HG02973 (cell line): Measurements from ENCODE around the gene OOEP.
A peak's percentile ranks its signal among the peaks of the same experiment; 100 is the strongest.

ENCODE experiments used
- ATAC-seq: cut with Tn5 transposase; IDR thresholded peaks from one replicate; pipeline ENCODE4 v1.9.1; 2021; ENCODE audit warnings: moderate library complexity; ENCODE audit not compliant: unreplicated experiment

OOEP gene

DNA sequence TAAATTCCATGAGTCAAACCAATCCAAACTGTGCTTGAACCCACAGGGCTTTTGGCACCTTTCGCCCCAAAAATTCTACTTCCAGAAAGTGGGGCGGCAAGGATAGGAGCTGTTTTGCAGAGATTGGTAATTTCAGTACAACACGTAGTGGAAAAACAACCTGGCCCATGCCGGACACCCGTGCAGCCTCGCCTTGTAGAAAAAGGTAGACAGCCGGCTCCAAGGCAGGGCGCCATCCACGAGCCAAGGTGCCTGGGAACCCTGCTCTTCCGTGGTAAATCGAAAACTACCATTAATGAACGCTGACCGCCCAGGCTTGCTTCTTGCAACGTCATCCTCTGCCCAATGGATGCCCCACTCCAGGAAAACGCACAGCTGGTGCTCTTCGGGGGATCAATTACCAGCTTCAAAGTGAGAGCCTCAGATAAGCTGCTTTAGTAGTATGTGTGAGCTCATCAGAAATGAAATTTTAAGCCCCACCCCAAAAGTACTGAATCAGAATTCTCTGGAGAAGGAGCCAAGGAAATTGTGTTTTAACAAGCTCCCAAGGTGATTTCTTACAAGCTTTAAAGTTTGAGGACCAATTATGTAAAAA lies 1.8 kb downstream of the OOEP start:
- no peak for ATAC-seq

DNA sequence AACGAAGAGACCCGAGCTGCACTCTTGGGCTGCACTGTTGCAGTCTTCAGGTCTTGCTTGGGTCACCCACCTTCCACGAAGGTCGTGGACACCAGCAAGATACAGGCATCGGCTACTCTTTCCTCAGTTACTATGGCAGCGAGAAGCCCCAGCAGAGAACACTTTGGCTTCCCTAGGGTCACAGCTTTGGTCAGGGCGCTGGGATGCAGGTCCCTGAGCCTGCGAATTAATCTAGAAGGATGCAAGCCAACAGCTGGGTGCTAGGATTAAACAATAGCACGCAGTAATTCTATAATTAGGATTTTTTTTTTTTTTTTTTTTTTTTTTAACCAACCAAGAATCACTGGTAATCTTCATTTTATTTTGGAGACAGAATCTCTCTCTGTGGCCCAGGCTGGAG lies 5.1 kb downstream of the OOEP start:
- ATAC-seq: no peak

DNA sequence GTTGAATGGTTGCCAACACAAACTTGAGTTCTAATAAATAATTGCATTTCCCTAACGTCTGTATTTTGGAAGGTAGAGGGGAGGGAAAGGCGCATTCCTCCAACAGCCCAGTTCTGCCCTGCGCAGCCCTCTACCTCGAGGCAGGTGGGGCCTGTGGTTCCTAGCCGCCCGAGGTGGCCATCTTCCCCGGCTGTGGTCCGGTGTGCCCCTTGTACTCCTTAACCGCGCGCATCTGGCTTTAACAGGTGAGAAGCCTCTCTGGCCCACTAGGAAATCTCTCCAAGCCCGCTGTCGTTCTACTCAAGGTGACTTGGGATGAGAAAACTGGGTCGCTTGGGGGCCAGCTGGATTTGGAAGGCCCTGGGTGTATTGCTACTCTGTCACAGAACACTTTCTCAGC lies 5.6 kb downstream of the OOEP start:
- no peak for ATAC-seq

- ATAC-seq: no peak
Measured at GRCh38 chr6:73363537-73363875, 6.2 kb downstream of the OOEP start.

DNA sequence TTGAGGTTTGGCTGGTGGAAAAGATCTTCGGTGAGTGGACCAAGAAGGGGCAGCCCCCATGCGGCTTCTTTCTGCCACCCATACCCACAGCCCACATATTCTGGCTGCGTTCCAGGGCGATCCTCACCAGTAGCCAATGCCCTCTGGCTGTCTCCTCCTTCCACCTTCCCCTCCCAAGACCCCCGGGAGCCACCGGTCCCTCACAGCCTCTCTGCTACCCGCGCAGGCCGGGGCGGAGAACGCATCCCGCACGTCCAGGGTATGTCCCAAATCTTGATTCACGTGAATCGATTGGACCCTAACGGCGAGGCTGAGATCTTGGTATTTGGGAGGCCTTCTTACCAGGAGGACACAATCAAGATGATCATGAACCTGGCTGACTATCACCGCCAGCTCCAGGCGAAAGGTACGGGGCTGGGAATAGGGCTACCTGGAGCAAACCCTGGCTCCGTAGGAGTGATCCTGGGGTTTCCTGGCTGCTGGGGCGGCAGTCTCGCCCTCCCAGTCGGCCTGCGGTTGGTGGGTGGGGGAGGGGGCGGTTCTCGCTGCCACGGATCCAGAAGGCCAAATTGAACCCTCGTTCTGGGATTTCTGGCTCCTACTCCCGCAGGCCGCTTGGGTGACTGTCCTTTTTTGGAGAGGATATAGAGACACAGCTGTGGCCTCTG lies 6.7 kb downstream of the OOEP start:
- no peak for ATAC-seq

GRCh38 chr6:73362358-73362757 lies 7.3 kb downstream of the OOEP start, which contains the start of gene KHDC3L:
Gene KHDC3L, plus strand, starts transcription at chr6:73362658. Its CDS starts 72 bp downstream, at chr6:73362730.
- ATAC-seq: no peak

GRCh38 chr6:73353636-73354593 lies 15.8 kb downstream of the OOEP start, which contains the start of gene DPPA5:
Gene DPPA5, minus strand, starts transcription at chr6:73354276. Its CDS starts 51 bp downstream, at chr6:73354225.
- ATAC-seq: no peak

GRCh38 chr6:73349311-73349710 lies 20.4 kb downstream of the OOEP start:
- ATAC-seq: no peak

DNA sequence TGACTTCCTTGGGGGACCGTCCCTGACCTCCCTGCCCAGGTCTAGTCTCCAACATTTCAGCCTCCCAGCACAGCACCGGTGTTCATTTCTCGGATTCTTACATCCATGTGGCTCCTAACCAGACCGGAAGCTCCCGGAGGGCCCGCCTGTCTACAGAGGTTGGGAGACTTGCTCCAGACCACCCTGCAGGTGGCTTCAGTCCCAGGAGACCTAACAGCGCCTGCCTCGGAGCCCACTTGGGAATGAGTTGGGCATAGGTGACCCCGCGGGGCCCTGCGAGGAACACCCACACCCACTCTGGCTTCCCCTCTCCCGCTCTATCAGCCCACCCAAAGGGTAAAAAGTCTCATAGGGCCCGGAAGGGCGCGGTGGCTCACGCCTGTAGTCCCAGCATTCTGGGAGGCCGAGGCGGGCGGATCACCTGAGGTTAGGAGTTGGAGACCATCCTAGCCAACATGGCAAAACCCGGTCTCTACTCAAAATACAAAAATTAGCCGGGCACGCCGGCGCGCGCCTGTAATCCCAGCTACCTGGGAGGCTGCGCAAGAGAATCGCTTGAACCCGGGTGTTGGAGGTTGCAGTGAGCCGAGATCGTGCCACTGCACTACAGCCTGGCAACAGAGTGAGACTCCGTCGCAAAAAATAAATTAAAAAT lies 21.0 kb downstream of the OOEP start:
- no peak for ATAC-seq

DNA sequence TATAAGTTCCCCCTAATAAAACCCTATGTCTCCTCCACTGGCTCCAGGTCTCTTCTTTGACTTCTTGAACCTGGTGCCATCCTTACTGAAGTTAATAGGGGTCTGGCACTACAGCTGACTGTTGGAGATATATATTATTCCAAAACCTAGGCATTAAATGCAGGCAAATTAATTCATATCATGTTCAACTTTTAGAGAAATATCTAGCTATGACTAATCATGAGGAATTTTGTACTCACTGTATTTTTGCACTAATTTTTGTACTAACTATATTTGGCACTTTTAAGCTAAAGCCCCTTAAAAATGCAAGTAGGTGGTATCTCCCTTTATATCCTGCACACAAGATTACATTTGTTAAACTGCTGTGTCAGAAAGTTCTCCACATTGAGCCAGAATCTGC lies 26.5 kb downstream of the OOEP start:
- ATAC-seq: no peak

GRCh38 chr6:73342174-73342573 lies 27.5 kb downstream of the OOEP start:
- no peak for ATAC-seq

GRCh38 chr6:73341335-73341734 lies 28.4 kb downstream of the OOEP start:
- no peak for ATAC-seq

DNA sequence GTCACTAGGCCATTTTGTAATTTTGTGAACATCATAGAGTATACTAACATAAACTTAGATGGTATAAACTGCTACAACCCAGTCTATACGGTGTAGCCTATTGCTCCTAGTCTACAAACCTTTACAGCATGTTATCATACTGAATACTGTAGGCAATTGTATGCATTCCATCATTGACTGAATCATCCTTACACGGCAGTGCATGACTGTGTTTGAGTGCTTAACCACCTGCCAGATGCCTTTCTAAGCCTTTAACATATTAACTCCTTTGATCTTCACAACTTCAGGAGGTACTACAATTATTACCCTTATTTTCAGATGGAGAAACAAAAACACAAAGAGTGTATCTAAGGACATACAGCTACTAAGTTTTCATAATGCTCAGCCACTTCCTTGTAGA lies 29.6 kb downstream of the OOEP start:
- ATAC-seq: no peak

GRCh38 chr6:73339340-73339739 lies 30.4 kb downstream of the OOEP start:
- ATAC-seq: no peak

- ATAC-seq: peak; percentile 58
Measured at GRCh38 chr6:73329201-73329600, 40.5 kb downstream of the OOEP start.

DNA sequence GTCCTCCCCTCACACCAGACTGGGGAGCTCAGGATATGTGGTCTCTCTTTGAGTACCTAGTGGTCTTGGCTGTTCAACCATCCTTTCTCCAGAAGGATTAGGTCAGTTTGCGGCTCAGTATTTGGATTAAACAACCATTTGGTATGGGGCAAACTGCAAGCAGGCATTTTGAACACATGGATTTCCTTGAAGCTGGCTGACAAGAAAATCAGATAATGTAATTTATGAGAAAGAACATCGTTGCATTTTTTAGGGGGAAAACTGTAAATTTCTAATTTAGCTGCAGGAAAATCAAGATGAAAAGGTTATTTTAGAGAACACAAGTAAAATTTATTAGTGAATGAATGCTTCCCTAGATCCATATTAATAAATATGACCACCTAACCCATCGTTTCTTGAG lies 40.9 kb downstream of the OOEP start:
- ATAC-seq: no peak

DNA sequence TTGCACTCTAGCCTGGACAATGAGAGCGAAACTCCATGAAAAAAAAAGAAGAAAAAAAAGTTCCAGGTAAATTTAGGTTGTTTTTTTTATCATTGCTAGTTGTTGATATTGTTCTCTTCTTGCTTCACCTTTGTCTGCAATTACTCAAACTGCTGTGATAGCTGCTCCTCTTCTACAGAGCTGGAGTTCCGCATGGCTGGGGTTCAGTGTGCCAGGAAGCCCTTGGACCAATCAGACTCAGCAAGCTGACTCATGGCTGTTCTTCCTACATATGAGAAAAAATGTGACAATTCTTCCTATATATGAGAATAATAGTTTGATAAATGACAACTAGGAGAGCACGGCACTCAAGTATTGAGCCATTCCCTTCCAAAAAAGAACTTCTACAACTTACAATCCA lies 44.0 kb downstream of the OOEP start:
- ATAC-seq: no peak

- ATAC-seq: no peak
Measured at GRCh38 chr6:73323323-73323722, 46.4 kb downstream of the OOEP start.
